KMS-11 (cell line): ENCODE data around the gene MAPK7.

ENCODE experiments used
- H2AFZ ChIP-seq: fragments of 200-600 bp; sonication (generic); 2 replicates; pipeline ENCODE4 v1.6.1; 2016; ENCODE audit warnings: antibody characterized with exemption, mixed run types, low read depth
- H3K27ac ChIP-seq: fragments of 200-600 bp; sonication (generic); 2 replicates; pipeline ENCODE4 v1.6.1; 2016; ENCODE audit warnings: mild to moderate bottlenecking, mixed run types
- H3K27me3 ChIP-seq: fragments of 200-600 bp; sonication (generic); 2 replicates; pipeline ENCODE4 v1.6.1; 2017; ENCODE audit warnings: mild to moderate bottlenecking, low read depth, mixed run types, moderate library complexity; ENCODE audit not compliant: insufficient read depth
- H3K36me3 ChIP-seq: fragments of 200-600 bp; sonication (generic); 2 replicates; pipeline ENCODE4 v1.6.1; 2017; ENCODE audit warnings: mild to moderate bottlenecking, mixed run types; ENCODE audit not compliant: insufficient read depth
- H3K4me1 ChIP-seq: fragments of 200-600 bp; sonication (generic); 2 replicates; pipeline ENCODE4 v1.6.1; 2016; ENCODE audit warnings: mild to moderate bottlenecking, low read depth, mixed run types; ENCODE audit not compliant: poor library complexity, severe bottlenecking
- H3K4me2 ChIP-seq: fragments of 200-600 bp; sonication (generic); 2 replicates; pipeline ENCODE4 v1.7.0; 2016; ENCODE audit warnings: mild to moderate bottlenecking, mixed run types
- H3K4me3 ChIP-seq: fragments of 200-600 bp; sonication (generic); IDR thresholded peaks from 2 replicates; pipeline ENCODE4 v1.6.1; 2017; ENCODE audit warnings: low read depth, low read length, mixed read lengths; ENCODE audit not compliant: insufficient read depth
- H3K79me2 ChIP-seq: fragments of 200-600 bp; sonication (generic); 2 replicates; pipeline ENCODE4 v1.6.1; 2016; ENCODE audit warnings: low read depth, mixed run types; ENCODE audit not compliant: insufficient read depth
- H3K9ac ChIP-seq: fragments of 200-600 bp; sonication (generic); 2 replicates; pipeline ENCODE4 v1.6.1; 2016; ENCODE audit warnings: mild to moderate bottlenecking, mixed run types
- H4K20me1 ChIP-seq: fragments of 200-600 bp; sonication (generic); 2 replicates; pipeline ENCODE4 v1.6.1; 2016; ENCODE audit warnings: mild to moderate bottlenecking, mixed run types; ENCODE audit not compliant: insufficient read depth
- TF ChIP-seq, protein P1 (sequence below): fragments of 200-600 bp; sonication (generic); conservative IDR thresholded peaks from 2 replicates; pipeline ENCODE4 v1.6.1; 2017; ENCODE audit warnings: low read depth, mild to moderate bottlenecking, antibody characterized with exemption, low read length, moderate library complexity, mixed read lengths

Gene MAPK7

DNA sequence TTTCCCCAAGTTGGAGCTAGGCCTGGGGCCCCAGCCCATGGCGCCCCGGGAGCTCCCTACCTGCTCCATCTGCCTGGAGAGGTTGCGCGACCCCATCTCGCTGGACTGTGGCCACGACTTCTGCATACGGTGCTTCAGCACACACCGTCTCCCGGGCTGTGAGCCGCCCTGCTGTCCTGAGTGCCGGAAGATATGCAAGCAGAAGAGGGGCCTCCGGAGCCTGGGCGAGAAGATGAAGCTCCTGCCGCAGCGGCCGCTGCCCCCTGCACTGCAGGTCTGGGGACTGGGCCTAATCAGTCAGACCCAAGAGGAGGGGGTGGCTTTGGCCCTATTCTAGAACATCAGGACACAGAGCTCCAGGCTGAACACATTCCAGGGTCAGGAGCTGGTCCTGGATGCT lies 34.2 kb downstream of the MAPK7 start:
- Histone ChIP-seq H3K79me2 (no peaks in the 10 kb centered on the region), H3K36me3 (no peaks in the 10 kb centered on the region), H4K20me1 (no peaks in the 10 kb centered on the region), H3K27ac (no peak overlapping the region), H3K27me3 (no peaks in the 10 kb centered on the region), H3K4me2 (no peak overlapping the region), H2AFZ (no peak overlapping the region), H3K4me1 (peaks cover 4% of the 10 kb centered on the region), H3K4me3 (no peak overlapping the region), H3K9ac (no peak overlapping the region)
- TF ChIP-seq, protein P1, sequence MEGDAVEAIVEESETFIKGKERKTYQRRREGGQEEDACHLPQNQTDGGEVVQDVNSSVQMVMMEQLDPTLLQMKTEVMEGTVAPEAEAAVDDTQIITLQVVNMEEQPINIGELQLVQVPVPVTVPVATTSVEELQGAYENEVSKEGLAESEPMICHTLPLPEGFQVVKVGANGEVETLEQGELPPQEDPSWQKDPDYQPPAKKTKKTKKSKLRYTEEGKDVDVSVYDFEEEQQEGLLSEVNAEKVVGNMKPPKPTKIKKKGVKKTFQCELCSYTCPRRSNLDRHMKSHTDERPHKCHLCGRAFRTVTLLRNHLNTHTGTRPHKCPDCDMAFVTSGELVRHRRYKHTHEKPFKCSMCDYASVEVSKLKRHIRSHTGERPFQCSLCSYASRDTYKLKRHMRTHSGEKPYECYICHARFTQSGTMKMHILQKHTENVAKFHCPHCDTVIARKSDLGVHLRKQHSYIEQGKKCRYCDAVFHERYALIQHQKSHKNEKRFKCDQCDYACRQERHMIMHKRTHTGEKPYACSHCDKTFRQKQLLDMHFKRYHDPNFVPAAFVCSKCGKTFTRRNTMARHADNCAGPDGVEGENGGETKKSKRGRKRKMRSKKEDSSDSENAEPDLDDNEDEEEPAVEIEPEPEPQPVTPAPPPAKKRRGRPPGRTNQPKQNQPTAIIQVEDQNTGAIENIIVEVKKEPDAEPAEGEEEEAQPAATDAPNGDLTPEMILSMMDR, result no peak

DNA sequence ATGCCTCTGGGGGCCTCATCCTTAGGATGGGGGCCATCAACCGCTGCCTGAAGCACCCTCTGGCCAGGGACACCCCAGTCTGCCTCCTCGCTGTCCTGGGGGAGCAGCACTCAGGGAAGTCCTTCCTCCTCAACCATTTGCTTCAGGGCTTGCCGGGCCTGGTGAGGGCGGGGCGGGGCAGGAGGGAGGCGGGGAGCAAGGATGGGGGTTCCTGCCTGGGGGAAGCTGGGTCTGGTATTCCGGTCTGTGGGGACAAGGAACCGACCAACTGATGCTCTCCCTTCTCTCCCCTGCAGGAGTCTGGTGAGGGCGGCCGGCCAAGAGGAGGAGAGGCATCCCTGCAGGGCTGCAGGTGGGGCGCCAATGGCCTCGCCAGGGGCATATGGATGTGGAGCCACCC lies 34.7 kb downstream of the MAPK7 start:
- Histone ChIP-seq H3K4me2 (no peak overlapping the region), H3K79me2 (no peaks in the 10 kb centered on the region), H3K36me3 (no peaks in the 10 kb centered on the region), H3K9ac (no peak overlapping the region), H4K20me1 (no peaks in the 10 kb centered on the region), H3K27me3 (no peaks in the 10 kb centered on the region), H3K4me3 (no peak overlapping the region), H3K4me1 (peaks cover 7% of the 10 kb centered on the region), H3K27ac (no peak overlapping the region), H2AFZ (no peak overlapping the region)
- TF ChIP-seq, protein P1, result no peak

DNA sequence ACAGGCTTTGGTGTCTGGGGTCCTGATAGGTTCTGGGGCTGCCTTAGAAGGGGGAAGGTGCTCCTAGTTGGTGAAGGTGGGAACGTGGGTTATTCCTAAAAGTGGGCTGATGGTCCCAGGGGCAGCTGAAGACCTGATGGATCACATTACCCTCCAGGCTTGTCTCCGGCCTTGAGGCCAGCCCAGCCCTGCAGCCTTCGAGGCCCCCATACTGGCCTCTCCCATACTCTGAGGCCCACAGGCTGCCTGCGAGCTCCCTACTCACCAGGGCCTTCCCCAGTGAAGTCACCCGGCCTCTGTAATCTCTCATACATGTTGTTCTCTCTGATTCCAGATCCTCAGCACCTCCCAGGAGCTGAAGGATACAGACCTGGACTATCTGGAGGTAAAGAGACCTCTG lies 35.5 kb downstream of the MAPK7 start:
- TF ChIP-seq, protein P1, result no peak

DNA sequence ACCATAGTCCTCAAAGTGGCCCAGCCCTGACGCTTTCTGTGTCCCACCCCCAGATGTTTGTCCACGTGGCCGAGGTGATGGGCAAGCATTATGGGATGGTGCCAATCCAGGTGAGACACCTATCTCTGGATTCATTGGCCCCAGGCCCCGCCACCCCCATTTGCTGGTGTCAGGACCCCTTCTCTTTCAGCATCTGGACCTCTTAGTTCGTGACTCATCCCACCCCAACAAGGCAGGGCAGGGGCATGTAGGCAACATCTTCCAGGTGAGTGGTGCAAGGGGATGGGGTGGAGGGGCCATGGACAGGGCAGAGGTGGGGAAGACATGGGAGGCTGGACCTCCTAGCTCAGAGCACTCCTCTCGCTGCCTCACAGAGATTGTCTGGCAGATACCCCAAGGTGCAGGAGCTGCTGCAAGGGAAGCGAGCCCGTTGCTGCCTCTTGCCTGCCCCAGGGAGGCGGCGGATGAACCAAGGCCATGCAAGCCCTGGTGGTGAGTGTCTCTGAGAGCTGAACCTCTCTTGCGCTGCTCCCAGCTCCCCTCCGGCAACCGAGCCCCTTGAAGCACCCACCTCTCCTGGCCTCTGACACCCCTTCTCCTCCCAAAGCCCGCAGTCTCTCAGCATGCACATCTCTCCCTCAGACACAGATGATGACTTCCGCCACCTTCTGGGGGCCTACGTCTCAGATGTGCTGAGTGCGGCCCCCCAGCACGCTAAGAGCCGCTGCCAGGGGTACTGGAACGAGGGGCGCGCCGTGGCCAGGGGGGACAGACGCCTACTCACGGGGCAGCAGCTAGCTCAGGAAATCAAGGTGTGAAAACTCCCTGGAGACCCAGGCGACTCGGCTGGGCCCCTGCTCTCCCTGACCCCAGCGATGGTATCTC lies 36.3 kb downstream of the MAPK7 start:
- Histone ChIP-seq H3K27me3 (no peaks in the 10 kb centered on the region), H4K20me1 (no peaks in the 10 kb centered on the region), H3K4me2 (no peak overlapping the region), H3K27ac (no peak overlapping the region), H3K79me2 (no peaks in the 10 kb centered on the region), H3K9ac (no peak overlapping the region), H2AFZ (no peak overlapping the region), H3K36me3 (no peaks in the 10 kb centered on the region), H3K4me3 (no peak overlapping the region), H3K4me1 (peaks cover 7% of the 10 kb centered on the region)
- TF ChIP-seq, protein P1, result no peak

More for the DNA sequence above, 35.5 kb downstream of the MAPK7 start:
- Histone ChIP-seq H3K36me3 (no peaks in the 10 kb centered on the region), H3K4me3 (no peak overlapping the region), H2AFZ (no peak overlapping the region), H3K27me3 (no peaks in the 10 kb centered on the region), H3K9ac (no peak overlapping the region), H3K79me2 (no peaks in the 10 kb centered on the region), H4K20me1 (no peaks in the 10 kb centered on the region), H3K27ac (no peak overlapping the region), H3K4me2 (no peak overlapping the region), H3K4me1 (peaks cover 7% of the 10 kb centered on the region)
